Stomach (tissue), 4 donors: ENCODE data around the gene CREB1.

Source experiments
- EP300 ChIP-seq: sonication (generic); formaldehyde crosslinking; IDR thresholded peaks from one replicate; pipeline ENCODE4 v1.6.1; 2017; ENCODE audit warnings: antibody characterized with exemption
- POLR2A ChIP-seq, 4 donors: fragments of 450-650 bp; IDR thresholded peaks; one replicate each; pipeline ENCODE4 v1.6.1; 2016; ENCODE audit warnings: antibody characterized with exemption in 4 of 4, control low read depth in 2 of 4, mild to moderate bottlenecking in 1 of 4, moderate library complexity in 1 of 4
- POLR2AphosphoS5 ChIP-seq, 3 donors: sonication (generic); formaldehyde crosslinking; IDR thresholded peaks; one replicate each; pipeline ENCODE4 v1.6.1; 2016; ENCODE audit warnings: antibody characterized with exemption in 3 of 3
- TF ChIP-seq, protein P1 (sequence below), 7 experiments: fragments of 450-650 bp in 4 of 7; fragments of 200-600 bp in 3 of 7; sonication (generic) in 3 of 7; IDR thresholded peaks; one replicate each; pipeline ENCODE4 v1.5.1; 2016 to 2019; ENCODE audit warnings: antibody characterized with exemption in 7 of 7, control low read depth in 2 of 7, mild to moderate bottlenecking in 1 of 7

DNA sequence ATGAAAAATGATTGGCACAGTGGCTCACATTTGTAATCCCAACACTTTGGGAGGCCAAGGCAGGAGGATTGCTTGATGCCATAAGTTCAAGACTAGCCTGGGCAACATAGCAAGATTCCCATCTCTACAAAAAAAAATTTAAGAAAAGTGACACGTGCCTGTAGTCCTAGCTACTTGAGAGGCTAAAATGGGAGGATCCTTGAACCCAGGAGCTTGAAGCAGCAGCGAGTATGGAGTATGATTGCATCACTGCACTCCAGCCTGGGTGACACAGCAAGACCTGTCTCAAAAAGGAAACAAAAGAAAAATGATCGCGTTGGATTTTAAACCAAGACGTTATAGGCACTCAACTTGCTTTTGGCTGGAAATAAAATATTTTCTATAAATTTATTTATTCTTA is 37.8 kb upstream of the CREB1 start:
- TF ChIP-seq, protein P1, sequence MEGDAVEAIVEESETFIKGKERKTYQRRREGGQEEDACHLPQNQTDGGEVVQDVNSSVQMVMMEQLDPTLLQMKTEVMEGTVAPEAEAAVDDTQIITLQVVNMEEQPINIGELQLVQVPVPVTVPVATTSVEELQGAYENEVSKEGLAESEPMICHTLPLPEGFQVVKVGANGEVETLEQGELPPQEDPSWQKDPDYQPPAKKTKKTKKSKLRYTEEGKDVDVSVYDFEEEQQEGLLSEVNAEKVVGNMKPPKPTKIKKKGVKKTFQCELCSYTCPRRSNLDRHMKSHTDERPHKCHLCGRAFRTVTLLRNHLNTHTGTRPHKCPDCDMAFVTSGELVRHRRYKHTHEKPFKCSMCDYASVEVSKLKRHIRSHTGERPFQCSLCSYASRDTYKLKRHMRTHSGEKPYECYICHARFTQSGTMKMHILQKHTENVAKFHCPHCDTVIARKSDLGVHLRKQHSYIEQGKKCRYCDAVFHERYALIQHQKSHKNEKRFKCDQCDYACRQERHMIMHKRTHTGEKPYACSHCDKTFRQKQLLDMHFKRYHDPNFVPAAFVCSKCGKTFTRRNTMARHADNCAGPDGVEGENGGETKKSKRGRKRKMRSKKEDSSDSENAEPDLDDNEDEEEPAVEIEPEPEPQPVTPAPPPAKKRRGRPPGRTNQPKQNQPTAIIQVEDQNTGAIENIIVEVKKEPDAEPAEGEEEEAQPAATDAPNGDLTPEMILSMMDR (IDR thresholded peaks at IDR 0.05) = no peak
- TF ChIP-seq POLR2A (IDR thresholded peaks at IDR 0.05) (no peak), EP300 (no peak), POLR2AphosphoS5 (IDR thresholded peaks at IDR 0.05) (no peak)
